ENCODE results near the gene AP2M1. TPM values are rescaled to one million over a fixed set of nuclear protein-coding genes. Genes with fewer than 3 reads are reported as not detected.
A peak's percentile ranks its signal among the peaks of the same experiment; 100 is the strongest.

Gene AP2M1
- polyA plus RNA-seq, 2 of the 4 experiments (the other 2 are of a cell fraction), result 274 to 298 TPM

DNA sequence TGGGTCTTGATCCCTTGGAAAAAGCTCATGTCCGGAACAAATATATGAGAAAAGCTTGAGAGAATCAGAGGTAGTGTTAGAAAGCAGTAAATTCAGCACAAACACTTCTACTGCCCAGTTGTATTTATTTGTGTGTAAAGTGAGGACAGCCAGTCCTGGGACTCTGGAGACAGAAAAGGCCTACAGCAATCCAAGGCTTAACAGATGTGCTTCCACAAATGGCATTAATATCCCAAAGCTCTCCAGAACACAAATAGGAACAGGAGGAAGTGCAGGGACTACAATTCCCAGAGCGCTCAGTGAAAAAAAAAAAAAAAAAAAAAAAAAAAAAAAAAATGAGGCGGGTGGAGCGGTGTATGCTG, 390 bp upstream of the AP2M1 start:
- ChIA-PET CTCF (interaction anchor here (1.0 kb wide), 1 partner anchor 19 kb away, joined by 3 read pairs; the partner anchor contains the start of gene DVL3), POLR2A (interaction anchor here (0.6 to 1.1 kb wide), 2 partner anchors 11 to 20 kb away, joined by 4 to 5 read pairs; partner anchors contain the start of gene ABCF3)
- TF ChIP-seq FOSL2 (IDR thresholded peaks at IDR 0.05), result no peak
- no peak for TF ChIP-seq FOSL2 (CRISPR knock-in tag; IDR thresholded peaks at IDR 0.05)
- no peak for TF ChIP-seq ZNF302 (CRISPR knock-in tag; IDR thresholded peaks at IDR 0.05)
- TF ChIP-seq, protein P1, sequence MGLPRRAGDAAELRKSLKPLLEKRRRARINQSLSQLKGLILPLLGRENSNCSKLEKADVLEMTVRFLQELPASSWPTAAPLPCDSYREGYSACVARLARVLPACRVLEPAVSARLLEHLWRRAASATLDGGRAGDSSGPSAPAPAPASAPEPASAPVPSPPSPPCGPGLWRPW (IDR thresholded peaks at IDR 0.05), result no peak
- TF ChIP-seq, protein P2, sequence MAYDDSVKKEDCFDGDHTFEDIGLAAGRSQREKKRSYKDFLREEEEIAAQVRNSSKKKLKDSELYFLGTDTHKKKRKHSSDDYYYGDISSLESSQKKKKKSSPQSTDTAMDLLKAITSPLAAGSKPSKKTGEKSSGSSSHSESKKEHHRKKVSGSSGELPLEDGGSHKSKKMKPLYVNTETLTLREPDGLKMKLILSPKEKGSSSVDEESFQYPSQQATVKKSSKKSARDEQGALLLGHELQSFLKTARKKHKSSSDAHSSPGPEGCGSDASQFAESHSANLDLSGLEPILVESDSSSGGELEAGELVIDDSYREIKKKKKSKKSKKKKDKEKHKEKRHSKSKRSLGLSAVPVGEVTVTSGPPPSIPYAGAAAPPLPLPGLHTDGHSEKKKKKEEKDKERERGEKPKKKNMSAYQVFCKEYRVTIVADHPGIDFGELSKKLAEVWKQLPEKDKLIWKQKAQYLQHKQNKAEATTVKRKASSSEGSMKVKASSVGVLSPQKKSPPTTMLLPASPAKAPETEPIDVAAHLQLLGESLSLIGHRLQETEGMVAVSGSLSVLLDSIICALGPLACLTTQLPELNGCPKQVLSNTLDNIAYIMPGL (CRISPR knock-in tag; IDR thresholded peaks at IDR 0.05; ENCODE audit: borderline replicate concordance), result no peak
- no peak for TF ChIP-seq BHLHE40 (IDR thresholded peaks at IDR 0.05; ENCODE audit: low read depth, low read length)
- TF ChIP-seq NPAS2 (CRISPR knock-in tag; IDR thresholded peaks at IDR 0.05; ENCODE audit: borderline replicate concordance), result no peak
- TF ChIP-seq SREBF2 (IDR thresholded peaks at IDR 0.05), result no peak
- TF ChIP-seq, protein P3, sequence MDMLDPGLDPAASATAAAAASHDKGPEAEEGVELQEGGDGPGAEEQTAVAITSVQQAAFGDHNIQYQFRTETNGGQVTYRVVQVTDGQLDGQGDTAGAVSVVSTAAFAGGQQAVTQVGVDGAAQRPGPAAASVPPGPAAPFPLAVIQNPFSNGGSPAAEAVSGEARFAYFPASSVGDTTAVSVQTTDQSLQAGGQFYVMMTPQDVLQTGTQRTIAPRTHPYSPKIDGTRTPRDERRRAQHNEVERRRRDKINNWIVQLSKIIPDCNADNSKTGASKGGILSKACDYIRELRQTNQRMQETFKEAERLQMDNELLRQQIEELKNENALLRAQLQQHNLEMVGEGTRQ (IDR thresholded peaks at IDR 0.05), result no peak
- no peak for TF ChIP-seq TFCP2L1 (CRISPR knock-in tag; IDR thresholded peaks at IDR 0.05)
- TF ChIP-seq RNF2 (IDR thresholded peaks at IDR 0.05; ENCODE audit: borderline replicate concordance, low read depth), result no peak
- TF ChIP-seq ZFP36 (IDR thresholded peaks at IDR 0.05; ENCODE audit: borderline replicate concordance, partially characterized antibody), result no peak
- no peak for TF ChIP-seq MAZ (IDR thresholded peaks at IDR 0.05; ENCODE audit: borderline replicate concordance, low read depth, low read length)
- Histone ChIP-seq H3K27ac (no peak overlapping the region), H3K9me3 (no peaks in the 10 kb centered on the region), H3K4me1 (peaks cover 15% of the 10 kb centered on the region), H3K4me2 (peak overlapping the region; percentile 42; the same call in 2 of the 3 replicates), H3K4me3 (no peak overlapping the region)
- FAIRE-seq, result no peak
- WGBS (ENCODE audit: missing lambda C conversion rate), result 24% methylated on average over 4 of the region's 4 CpGs
- no peak for ATAC-seq
- DNase-seq (ENCODE audit: low read depth in 1 of 2, low spot score in 1 of 2), result no peak

DNA sequence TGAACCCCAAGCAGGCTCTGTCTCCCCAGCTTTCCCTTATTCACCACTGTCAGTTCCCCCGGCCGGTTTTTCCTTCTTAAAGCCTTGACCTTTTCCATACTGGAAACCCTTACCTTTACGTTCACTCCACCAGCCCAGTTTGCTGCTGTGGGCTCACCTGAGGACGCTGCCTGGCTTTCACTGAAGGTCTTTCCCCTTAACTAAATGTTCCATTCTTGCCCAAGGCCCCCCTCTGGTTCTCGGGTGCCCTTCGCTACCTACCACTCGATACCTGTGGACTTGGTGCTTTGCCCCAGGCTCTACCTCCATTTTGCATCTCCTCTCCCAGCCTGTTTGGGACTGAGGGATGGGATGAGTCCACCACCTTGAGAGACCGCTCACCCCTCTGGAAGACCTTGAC, 851 bp downstream of the AP2M1 start:
- no peak for FAIRE-seq
- no peaks in the 10 kb centered on the region for H3K9me3 ChIP-seq
- TF ChIP-seq, protein P4, sequence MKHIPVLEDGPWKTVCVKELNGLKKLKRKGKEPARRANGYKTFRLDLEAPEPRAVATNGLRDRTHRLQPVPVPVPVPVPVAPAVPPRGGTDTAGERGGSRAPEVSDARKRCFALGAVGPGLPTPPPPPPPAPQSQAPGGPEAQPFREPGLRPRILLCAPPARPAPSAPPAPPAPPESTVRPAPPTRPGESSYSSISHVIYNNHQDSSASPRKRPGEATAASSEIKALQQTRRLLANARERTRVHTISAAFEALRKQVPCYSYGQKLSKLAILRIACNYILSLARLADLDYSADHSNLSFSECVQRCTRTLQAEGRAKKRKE (CRISPR knock-in tag; IDR thresholded peaks at IDR 0.05; ENCODE audit: low read depth), result no peak
- TF ChIP-seq NR3C1 (IDR thresholded peaks at IDR 0.05) (no peak), BHLHE40 (IDR thresholded peaks at IDR 0.05; ENCODE audit: low read depth, low read length) (no peak), EHF (CRISPR knock-in tag; IDR thresholded peaks at IDR 0.05) (no peak), RARB (CRISPR knock-in tag; IDR thresholded peaks at IDR 0.05) (no peak), EHMT2 (IDR thresholded peaks at IDR 0.05; ENCODE audit: low read depth) (no peak), SMC3 (IDR thresholded peaks at IDR 0.05) (no peak), POLR2AphosphoS2 (conservative IDR thresholded peaks at IDR 0.05; ENCODE audit: low read length) (no peak), GATA3 (IDR thresholded peaks at IDR 0.05; ENCODE audit: borderline replicate concordance) (no peak), RFX5 (IDR thresholded peaks at IDR 0.05) (no peak), CHD2 (IDR thresholded peaks at IDR 0.05; ENCODE audit: low read length, partially characterized antibody) (no peak), SREBF2 (IDR thresholded peaks at IDR 0.05) (no peak), KDM1A (IDR thresholded peaks at IDR 0.05; ENCODE audit: low read depth) (no peak), TP53 (CRISPR knock-in tag; IDR thresholded peaks at IDR 0.05) (no peak), CEBPB (IDR thresholded peaks at IDR 0.05) (no peak), MAZ (IDR thresholded peaks at IDR 0.05; ENCODE audit: borderline replicate concordance, low read depth, low read length) (no peak), RNF2 (IDR thresholded peaks at IDR 0.05; ENCODE audit: borderline replicate concordance, low read depth) (no peak), PHF8 (IDR thresholded peaks at IDR 0.05; ENCODE audit: borderline replicate concordance, low read depth) (no peak)
- TF ChIP-seq, protein P5, sequence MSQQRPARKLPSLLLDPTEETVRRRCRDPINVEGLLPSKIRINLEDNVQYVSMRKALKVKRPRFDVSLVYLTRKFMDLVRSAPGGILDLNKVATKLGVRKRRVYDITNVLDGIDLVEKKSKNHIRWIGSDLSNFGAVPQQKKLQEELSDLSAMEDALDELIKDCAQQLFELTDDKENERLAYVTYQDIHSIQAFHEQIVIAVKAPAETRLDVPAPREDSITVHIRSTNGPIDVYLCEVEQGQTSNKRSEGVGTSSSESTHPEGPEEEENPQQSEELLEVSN (IDR thresholded peaks at IDR 0.05; ENCODE audit: borderline replicate concordance, low read depth), result no peak
- H3K4me2 ChIP-seq, result peak overlapping the region; percentile 92
- H3K27ac ChIP-seq, result peak overlapping the region; percentile 95 to 99
- CTCF ChIA-PET, result interaction anchor here (1.4 kb wide), 1 partner anchor 386 kb away, joined by 4 read pairs; the partner anchor contains the start of gene EPHB3
- peak in 1 of 2 experiments; percentile 4; a peak in 1 of 6 replicates for ATAC-seq
- POLR2A ChIA-PET, result interaction anchor here (0.5 to 1.1 kb wide), 3 partner anchors 10 to 187 kb away, joined by 3 to 5 read pairs (median 4); partner anchors contain the start of gene ABCF3
- H3K4me1 ChIP-seq, result peaks cover 15% of the 10 kb centered on the region
- WGBS (ENCODE audit: missing lambda C conversion rate), result 12% methylated on average over 8 of the region's 8 CpGs
- DNase-seq (ENCODE audit: low read depth in 1 of 2, low spot score in 1 of 2), result no peak
- H3K4me3 ChIP-seq, result peak overlapping the region; percentile 91
